ENCODE results near the gene MRM3. TPM values are rescaled to one million over a fixed set of nuclear protein-coding genes. Genes with fewer than 3 reads are reported as not detected.

MRM3 gene
- total and polyA plus RNA-seq, 2 experiments from 2014 or later, result 17.7 to 23.4 TPM

- no peak for TF ChIP-seq REST (IDR thresholded peaks at IDR 0.05; ENCODE audit: unreplicated experiment)
- no peak for TF ChIP-seq JUNB (IDR thresholded peaks at IDR 0.05; ENCODE audit: unreplicated experiment)
- no peak for TF ChIP-seq EZH2phosphoT487 (IDR thresholded peaks at IDR 0.05; ENCODE audit: unreplicated experiment)
- no peak for TF ChIP-seq ETS1 (IDR thresholded peaks at IDR 0.05)
- TF ChIP-seq CTCF (conservative IDR thresholded peaks at IDR 0.05; ENCODE audit: low read depth in 2 of 2), result no peak
These were observed 22.2 kb upstream of the MRM3 start (continued) for GRCh38 chr17:759964-760363.

GRCh38 chr17:760371-760770 is 21.8 kb upstream of the MRM3 start:
- DNase-seq (ENCODE audit: low spot score) (no peak), ATAC-seq (no peak)
- no peak overlapping the region for H3K4me3 ChIP-seq
- H3K9me2 ChIP-seq (ENCODE audit: insufficient read depth), result no peaks in the 10 kb centered on the region
- H3K27ac ChIP-seq (ENCODE audit: low read depth), result no peak overlapping the region
- no peak overlapping the region for H3K4me3 Mint-ChIP-seq
- H3K36me3 Mint-ChIP-seq (ENCODE audit: low read depth), result peaks cover 77% of the 10 kb centered on the region
- H3K4me1 Mint-ChIP-seq, result peaks cover 12% of the 10 kb centered on the region
- TF ChIP-seq EZH2 (IDR thresholded peaks at IDR 0.05; ENCODE audit: low read depth, unreplicated experiment) (no peak), ETS1 (IDR thresholded peaks at IDR 0.05) (no peak), CREB1 (CRISPR knock-in tag; IDR thresholded peaks at IDR 0.05; ENCODE audit: low read depth) (no peak), POLR2AphosphoS5 (IDR thresholded peaks at IDR 0.05; ENCODE audit: low read depth) (no peak), STAT1 (IDR thresholded peaks at IDR 0.05; ENCODE audit: unreplicated experiment) (no peak), JUNB (IDR thresholded peaks at IDR 0.05; ENCODE audit: unreplicated experiment) (no peak), EZH2phosphoT487 (IDR thresholded peaks at IDR 0.05; ENCODE audit: unreplicated experiment) (no peak)
- H3K4me2 ChIP-seq, result no peak overlapping the region
- no peaks in the 10 kb centered on the region for H3K79me2 ChIP-seq (replicated peaks; ENCODE audit: insufficient read depth)
- no peak overlapping the region for H2AFZ ChIP-seq
- H3K9me3 Mint-ChIP-seq, result no peaks in the 10 kb centered on the region; the same call in 2 of the 3 replicates
- no peaks in the 10 kb centered on the region for H3K27me3 ChIP-seq (ENCODE audit: insufficient read depth)
- H3F3A ChIP-seq (replicated peaks; ENCODE audit: low read depth), result no peaks in the 10 kb centered on the region
- H3K4me1 ChIP-seq (ENCODE audit: insufficient read depth), result no peaks in the 10 kb centered on the region
- peaks cover 25% of the 10 kb centered on the region for H3K36me3 ChIP-seq (ENCODE audit: insufficient read depth)
- no peaks in the 10 kb centered on the region for H4K20me1 ChIP-seq (replicated peaks; ENCODE audit: insufficient read depth)
- no peak overlapping the region for H3K27ac Mint-ChIP-seq
- H3K27me3 Mint-ChIP-seq (ENCODE audit: insufficient read depth, low read depth, poor library complexity), result peaks cover 9% of the 10 kb centered on the region
